H1 (cell line): Measurements from ENCODE around the gene ZNF358. TPM values are rescaled to one million over a fixed set of nuclear protein-coding genes. Genes with fewer than 3 reads are reported as not detected.

Source experiments
- CTCF ChIA-PET: fragments of 300-600 bp; sonication (Branson Sonifier 250); formaldehyde crosslinking; loops from one replicate; lab custom pipeline; 2021; ENCODE audit not compliant: partially characterized antibody; lab: Charles Lee
- POLR2A ChIA-PET: fragments of 300-600 bp; sonication (Branson Sonifier 250); formaldehyde crosslinking; loops from one replicate; lab custom pipeline; 2021; ENCODE audit warnings: inconsistent platforms; ENCODE audit not compliant: partially characterized antibody; lab: Charles Lee
- DNase-seq, 2 experiments: peaks; one replicate each; pipeline versions ENCODE4 v3.0.0 to v3.0.0-alpha.2; 2010 to 2022; ENCODE audit warnings: low spot score in 2 of 2, low read depth in 1 of 2, mixed read lengths in 1 of 2
- FAIRE-seq: peaks from 2 replicates; lab custom pipeline; 2011; peaks lifted over from hg19 to GRCh38; lab: Jason Lieb, UNC
- H2AFZ ChIP-seq: 2 replicates; pipeline ENCODE4 v1.8.1; 2012; ENCODE audit warnings: low read length, inconsistent platforms
- H2AK5ac ChIP-seq: 2 replicates; pipeline ENCODE4 v1.6.1; 2013; ENCODE audit warnings: low read depth, low read length
- H2BK120ac ChIP-seq: replicated peaks from 2 replicates; pipeline ENCODE3; 2013; ENCODE audit warnings: low read depth, low read length, inconsistent platforms
- H2BK12ac ChIP-seq: 2 replicates; pipeline ENCODE4 v1.6.1; 2013; ENCODE audit warnings: low read depth, low read length
- H2BK15ac ChIP-seq: 2 replicates; pipeline ENCODE4 v1.6.1; 2013; ENCODE audit warnings: low read length
- H2BK20ac ChIP-seq: 2 replicates; pipeline ENCODE4 v1.6.1; 2013; ENCODE audit warnings: low read length
- H2BK5ac ChIP-seq: 2 replicates; pipeline ENCODE4 v1.6.1; 2013; ENCODE audit warnings: low read depth, low read length
- H3K14ac ChIP-seq: 2 replicates; pipeline ENCODE4 v1.6.1; 2013; ENCODE audit warnings: inconsistent platforms; ENCODE audit not compliant: insufficient read length
- H3K18ac ChIP-seq: 2 replicates; pipeline ENCODE4 v1.6.1; 2013; ENCODE audit warnings: low read length; ENCODE audit errors: extremely low read depth
- H3K23ac ChIP-seq: 2 replicates; pipeline ENCODE4 v1.6.1; 2013; ENCODE audit warnings: inconsistent platforms; ENCODE audit not compliant: insufficient read length
- H3K23me2 ChIP-seq: 2 replicates; pipeline ENCODE4 v1.6.1; 2013; ENCODE audit warnings: low read depth, low read length
- H3K27ac ChIP-seq: 2 replicates; pipeline ENCODE4 v1.6.1; 2011; ENCODE audit warnings: low read depth, low read length, inconsistent platforms
- H3K27me3 ChIP-seq, 4 experiments: replicated peaks in 1 of 4; 1 replicate in 1 of 4; 2 replicates in 3 of 4; pipeline versions ENCODE4 v1.6.1 to v1.8.1; 2011 to 2013; ENCODE audit warnings: low read length in 3 of 4, mild to moderate bottlenecking in 3 of 4, inconsistent platforms in 2 of 4, mixed read lengths in 2 of 4, moderate library complexity in 1 of 4; ENCODE audit not compliant: control insufficient read depth in 3 of 4, insufficient read depth in 3 of 4; ENCODE audit errors: extremely low read depth in 1 of 4
- H3K36me3 ChIP-seq, 4 experiments: 2 replicates each; pipeline versions ENCODE4 v1.6.1 to v1.8.1; 2011 to 2013; ENCODE audit warnings: mild to moderate bottlenecking in 4 of 4, low read length in 3 of 4, moderate library complexity in 2 of 4, control low read depth in 1 of 4, inconsistent platforms in 1 of 4; ENCODE audit not compliant: insufficient read depth in 4 of 4, control insufficient read depth in 2 of 4
- H3K4ac ChIP-seq: replicated peaks from 2 replicates; pipeline ENCODE3; 2013; ENCODE audit warnings: low read length, low read depth, mixed read lengths, inconsistent platforms; ENCODE audit not compliant: insufficient read length
- H3K4me1 ChIP-seq, 4 experiments: replicated peaks in 1 of 4; 1 replicate in 1 of 4; 2 replicates in 3 of 4; pipeline versions ENCODE4 v1.6.1 to v1.8.1; 2011 to 2013; ENCODE audit warnings: low read length in 3 of 4, inconsistent platforms in 2 of 4, mixed read lengths in 1 of 4; ENCODE audit not compliant: insufficient read depth in 4 of 4, control insufficient read depth in 3 of 4
- H3K4me2 ChIP-seq, 2 experiments: 2 replicates each; pipeline versions ENCODE4 v1.6.1 to v1.8.1; 2011 to 2013; ENCODE audit warnings: low read depth in 2 of 2, low read length in 2 of 2, control low read depth in 1 of 2, inconsistent platforms in 1 of 2, mild to moderate bottlenecking in 1 of 2; ENCODE audit not compliant: insufficient read depth in 1 of 2
- H3K4me3 ChIP-seq, 4 experiments: fragments of 200-600, 300-600 bp in 1 of 4; sonication (generic), shearing (Covaris generic), sonication (Bioruptor Twin) in 1 of 4; 2 replicates each; pipeline versions ENCODE4 v1.5.1 to v1.8.1; 2011 to 2016; ENCODE audit warnings: low read length in 4 of 4, low read depth in 3 of 4, control low read depth in 2 of 4, inconsistent platforms in 2 of 4, mild to moderate bottlenecking in 2 of 4, mixed read lengths in 1 of 4, moderate library complexity in 1 of 4; ENCODE audit not compliant: insufficient read depth in 2 of 4; ENCODE audit errors: extremely low read depth in 1 of 4
- H3K56ac ChIP-seq: replicated peaks from 2 replicates; pipeline ENCODE3; 2013; ENCODE audit warnings: low read depth, mild to moderate bottlenecking, mixed read lengths, low read length, inconsistent platforms; ENCODE audit not compliant: insufficient read length
- H3K79me1 ChIP-seq: 2 replicates; pipeline ENCODE4 v1.6.1; 2013; ENCODE audit warnings: low read depth, low read length, control low read depth
- H3K79me2 ChIP-seq, 2 experiments: 2 replicates each; pipeline versions ENCODE4 v1.6.1 to v1.8.1; 2012 to 2013; ENCODE audit warnings: low read length in 2 of 2, mild to moderate bottlenecking in 2 of 2, inconsistent platforms in 1 of 2; ENCODE audit not compliant: insufficient read depth in 2 of 2, control insufficient read depth in 1 of 2
- H3K9ac ChIP-seq, 4 experiments: replicated peaks in 1 of 4; 1 replicate in 1 of 4; 2 replicates in 3 of 4; pipeline versions ENCODE4 v1.6.1 to v1.8.1; 2011 to 2013; ENCODE audit warnings: low read depth in 3 of 4, low read length in 3 of 4, control low read depth in 2 of 4, mild to moderate bottlenecking in 2 of 4, moderate library complexity in 2 of 4, inconsistent platforms in 1 of 4; ENCODE audit errors: extremely low read depth in 1 of 4
- H3K9me3 ChIP-seq, 2 experiments: 2 replicates each; pipeline versions ENCODE4 v1.6.1 to v1.8.1; 2012 to 2013; ENCODE audit warnings: mild to moderate bottlenecking in 2 of 2, moderate library complexity in 2 of 2, control low read depth in 1 of 2, inconsistent platforms in 1 of 2, low read depth in 1 of 2, low read length in 1 of 2, mixed read lengths in 1 of 2; ENCODE audit not compliant: insufficient read depth in 2 of 2
- H4K20me1 ChIP-seq, 2 experiments: replicated peaks in 1 of 2; 2 replicates each; pipeline versions ENCODE3 to v1.8.1; 2011 to 2013; ENCODE audit warnings: inconsistent platforms in 2 of 2, low read length in 2 of 2, mild to moderate bottlenecking in 1 of 2; ENCODE audit not compliant: insufficient read depth in 2 of 2, control insufficient read depth in 1 of 2
- H4K5ac ChIP-seq: 2 replicates; pipeline ENCODE4 v1.6.1; 2013; ENCODE audit warnings: low read length, low read depth, mixed read lengths, inconsistent platforms; ENCODE audit not compliant: insufficient read length
- H4K8ac ChIP-seq: 2 replicates; pipeline ENCODE4 v1.8.0; 2013; ENCODE audit warnings: mild to moderate bottlenecking, moderate library complexity, low read length, inconsistent platforms; ENCODE audit not compliant: insufficient read depth; ENCODE audit errors: extremely low read depth
- H4K91ac ChIP-seq: replicated peaks from 2 replicates; pipeline ENCODE3; 2013; ENCODE audit warnings: low read length, mixed read lengths, inconsistent platforms; ENCODE audit not compliant: insufficient read length
- BRCA1 ChIP-seq: IDR thresholded peaks from 2 replicates; pipeline ENCODE4 v1.6.1; 2012; ENCODE audit warnings: low read depth, low read length, improper control_type of control experiment
- CHD1 ChIP-seq: IDR thresholded peaks from 2 replicates; pipeline ENCODE4 v1.6.1; 2012; ENCODE audit warnings: low read depth, low read length, improper control_type of control experiment
- CHD2 ChIP-seq: IDR thresholded peaks from 2 replicates; pipeline ENCODE4 v1.6.1; 2012; ENCODE audit warnings: low read length, improper control_type of control experiment
- CREB1 ChIP-seq: IDR thresholded peaks from 2 replicates; pipeline ENCODE4 v1.6.1; 2012; ENCODE audit warnings: inconsistent platforms
- CTCF ChIP-seq, 3 experiments: IDR thresholded peaks; 1 replicate in 2 of 3; 2 replicates in 1 of 3; pipeline versions ENCODE4 v1.5.1 to v1.6.1; 2011; ENCODE audit warnings: low read length in 3 of 3, mild to moderate bottlenecking in 3 of 3, inconsistent platforms in 2 of 3, low read depth in 1 of 3, moderate library complexity in 1 of 3; ENCODE audit not compliant: insufficient read depth in 1 of 3; ENCODE audit errors: control extremely low read depth in 1 of 3
- EZH2 ChIP-seq: fragments of 200-600 bp; sonication (generic); IDR thresholded peaks from 2 replicates; pipeline ENCODE4 v1.7.1; 2012; ENCODE audit warnings: low read depth, mild to moderate bottlenecking, moderate library complexity, low read length, inconsistent platforms; ENCODE audit not compliant: severe bottlenecking
- KDM5A ChIP-seq: fragments of 200-600 bp; IDR thresholded peaks from 2 replicates; pipeline ENCODE4 v1.7.1; 2012; ENCODE audit warnings: mild to moderate bottlenecking, low read length, inconsistent platforms, mixed read lengths
- RBBP5 ChIP-seq: IDR thresholded peaks from 2 replicates; pipeline ENCODE4 v1.7.1; 2012; ENCODE audit warnings: low read depth, mild to moderate bottlenecking, inconsistent platforms, low read length, moderate library complexity, borderline replicate concordance
- RFX5 ChIP-seq: IDR thresholded peaks from 2 replicates; pipeline ENCODE4 v1.6.1; 2011; ENCODE audit warnings: low read depth, low read length, improper control_type of control experiment, borderline replicate concordance
- SP2 ChIP-seq: IDR thresholded peaks from 2 replicates; pipeline ENCODE4 v1.6.1; 2012; ENCODE audit warnings: mild to moderate bottlenecking, low read length, inconsistent platforms
- YY1 ChIP-seq: IDR thresholded peaks from 2 replicates; pipeline ENCODE4 v1.6.1; 2011; ENCODE audit warnings: low read depth, mild to moderate bottlenecking, low read length
- ZNF274 ChIP-seq: IDR thresholded peaks from 2 replicates; pipeline ENCODE4 v1.7.0; 2012; ENCODE audit warnings: low read length, borderline replicate concordance; ENCODE audit errors: extremely low read depth
- WGBS, 2 experiments: shearing (Covaris generic) in 1 of 2; methylation state at CpG; one replicate each; pipeline versions ENCODE4 v1.1.6 to v1.1.7; 2013 to 2015; ENCODE audit warnings: low lambda C conversion rate in 2 of 2, mixed read lengths in 2 of 2, inconsistent platforms in 1 of 2, low coverage in 1 of 2, missing lambda C conversion rate in 1 of 2; ENCODE audit not compliant: insufficient replicate concordance in 2 of 2, insufficient coverage in 1 of 2, insufficient read length in 1 of 2; ENCODE audit errors: extremely low coverage in 1 of 2, missing lambda C conversion rate in 1 of 2; 5-methylcytosine and 5-hydroxymethylcytosine counted together
- polyA plus RNA-seq, 7 experiments: library from polyadenylated mRNA; depleted of rRNA in 3 of 7; stranded (reverse) in 5 of 7; unstranded in 2 of 7; fragments of >200 nt in 5 of 7; fragments of 200-250 nt in 2 of 7; gene quantifications; 1 replicate in 5 of 7; 2 replicates in 1 of 7; 4 replicates in 1 of 7; pipeline versions ENCODE4 v1.2.1 to v1.2.3, GENCODE V29; 2011 to 2013; ENCODE audit warnings: missing spikeins in 2 of 7, mixed read lengths in 2 of 7
- total RNA-seq: library from RNA; stranded (reverse); fragmentation: NEBNext Ultra II Directional; extraction: Animal tissue kit (Norgen Biotek cat#: 25700); gene quantifications from 2 replicates; pipeline ENCODE4 v1.2.1, GENCODE V29; 2021

Gene ZNF358
- total and polyA plus RNA-seq, 2 of the 8 experiments (the other 6 are each of a cell fraction or from before 2014, with no cell fraction given): 40.0 to 60.3 TPM

GRCh38 chr19:7492142-7492541 lies 23.8 kb upstream of the ZNF358 start:
- no peak overlapping the region for H3K18ac ChIP-seq
- H3K27me3 ChIP-seq: peaks cover 0 to 3% (median 0%) of the 10 kb centered on the region in 4 experiments; a peak in 1 of 7 replicates
- H3K14ac ChIP-seq: no peak overlapping the region
- H2AFZ ChIP-seq: no peak overlapping the region
- H3K23ac ChIP-seq: no peak overlapping the region
- POLR2A ChIA-PET: interaction anchor here (0.6 to 2.0 kb wide), 2 partner anchors 9 to 11 kb away, joined by 4 to 5 read pairs; no protein-coding TSS in a partner anchor
- H3K9ac ChIP-seq: no peak overlapping the region
- H4K91ac ChIP-seq: no peak overlapping the region
- H2BK20ac ChIP-seq: no peak overlapping the region
- no peak overlapping the region for H3K4ac ChIP-seq
- H4K8ac ChIP-seq: no peak overlapping the region
- WGBS, 2 experiments: 85% methylated on average over 4 of the region's 4 CpGs; no CpG with 5 or more reads in 1 of the 2 experiments
- H4K5ac ChIP-seq: no peak overlapping the region
- H3K27ac ChIP-seq: no peak overlapping the region
- H3K4me1 ChIP-seq: peaks cover 3 to 5% (median 4%) of the 10 kb centered on the region in 4 experiments; a peak in 6 of 7 replicates
- H2BK5ac ChIP-seq: no peak overlapping the region
- no peak overlapping the region for H3K4me3 ChIP-seq
- H2AK5ac ChIP-seq: no peak overlapping the region
- no peaks in the 10 kb centered on the region for H3K79me2 ChIP-seq
- H2BK12ac ChIP-seq: no peak overlapping the region
- H3K4me2 ChIP-seq: no peak overlapping the region
- H3K23me2 ChIP-seq: 0 out of 2 replicates have a peak, but pooled peaks cover 2% of the 10 kb centered on the region
- FAIRE-seq: no peak
- no peaks in the 10 kb centered on the region for H3K79me1 ChIP-seq
- H3K56ac ChIP-seq: no peak overlapping the region
- CTCF ChIA-PET: interaction anchor here (0.6 kb wide), 1 partner anchor 113 kb away, joined by 5 read pairs; no protein-coding TSS in a partner anchor
- no peaks in the 10 kb centered on the region for H4K20me1 ChIP-seq
- no peaks in the 10 kb centered on the region for H3K9me3 ChIP-seq
- H3K36me3 ChIP-seq: no peaks in the 10 kb centered on the region
- DNase-seq: no peak
- no peak overlapping the region for H2BK120ac ChIP-seq
- H2BK15ac ChIP-seq: no peak overlapping the region
- TF ChIP-seq ZNF274 (no peak), BRCA1 (no peak), RBBP5 (no peak), CHD2 (no peak), CHD1 (no peak), CREB1 (no peak), CTCF (IDR thresholded peaks at IDR 0.05; ENCODE audit: control extremely low read depth in 1 of 3, insufficient read depth in 1 of 3, low read depth in 1 of 3, low read length in 3 of 3) (no peak), KDM5A (no peak), SP2 (no peak), EZH2 (no peak), YY1 (no peak), RFX5 (no peak)
